A375 (cell line): ENCODE results near the gene FAM118B. TPM values are rescaled to one million over a fixed set of nuclear protein-coding genes. Genes with fewer than 3 reads are reported as not detected.

Source experiments
- small RNA-seq: library from RNA; depleted of rRNA; stranded (forward); fragments of <200 nt; gene quantifications from one replicate; pipeline ENCODE3, GENCODE V24; 2014
- total RNA-seq: library from RNA; depleted of rRNA; stranded (reverse); fragments of >200 nt; shearing (Covaris generic); gene quantifications from 2 replicates; pipeline ENCODE4 v1.2.3, GENCODE V29; 2014; rRNA removed

The FAM118B gene
- total RNA-seq = 10.2 and 10.3 TPM in 2 replicates

GRCh38 chr11:126211236-126212088 lies at the start of gene FAM118B, which contains the start of gene RPUSD4:
TSS of gene FAM118B (plus strand) at chr11:126211782. CDS start at chr11:126235002, 23,220 bp downstream.
TSS of gene RPUSD4 (minus strand) at chr11:126211650. CDS start at chr11:126211638, 12 bp downstream.

DNA sequence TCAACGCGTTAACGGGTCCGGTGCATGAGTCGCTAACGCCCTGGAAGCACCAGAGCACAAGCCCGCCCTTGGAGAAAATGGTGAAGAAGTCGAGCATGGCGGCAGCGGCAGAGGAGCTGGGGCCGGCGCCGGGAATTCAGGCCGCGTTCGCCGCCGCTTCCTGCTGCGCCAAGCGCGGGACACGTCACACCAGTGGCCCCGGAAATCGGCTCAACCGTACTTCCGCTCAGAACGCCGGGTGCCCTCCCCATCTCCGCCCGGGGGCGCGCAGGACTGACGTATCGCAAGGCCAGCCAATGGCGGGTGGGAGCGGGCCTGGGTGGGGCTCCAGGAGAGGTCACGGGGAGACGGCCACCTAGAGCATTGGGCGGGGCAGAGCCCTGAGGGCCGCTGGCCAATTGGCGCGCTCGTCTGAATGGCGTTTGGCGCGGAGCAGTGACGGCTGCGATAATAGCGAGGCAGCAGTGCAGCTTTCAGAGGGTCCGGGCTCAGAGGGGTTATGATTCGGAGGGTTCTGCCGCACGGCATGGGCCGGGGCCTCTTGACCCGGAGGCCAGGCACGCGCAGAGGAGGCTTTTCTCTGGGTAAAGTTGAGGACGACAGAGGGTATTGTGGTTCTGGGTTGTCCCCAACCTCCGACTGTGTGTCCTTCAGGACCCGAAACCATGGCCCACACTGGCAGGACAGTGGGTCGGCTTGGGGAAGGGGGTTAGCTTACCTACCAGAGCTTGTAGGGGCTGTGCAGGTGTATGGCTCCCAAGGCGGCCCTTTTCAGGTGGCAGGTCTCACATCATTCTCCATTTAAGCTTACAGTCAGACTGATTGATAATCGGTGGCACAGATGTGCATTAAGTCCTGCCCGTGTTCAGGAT lies 57.4 kb downstream of the FAM118B start, which contains the start of the genes FOXRED1 and SRPRA:
Gene FOXRED1, plus strand, starts transcription at position 447 of the 872 bp plus-strand sequence. Its CDS starts 53 bp downstream, at position 500.
Gene SRPRA, minus strand, starts transcription at position 188 of the 872 bp plus-strand sequence. Its CDS starts 91 bp downstream, at position 97.

DNA sequence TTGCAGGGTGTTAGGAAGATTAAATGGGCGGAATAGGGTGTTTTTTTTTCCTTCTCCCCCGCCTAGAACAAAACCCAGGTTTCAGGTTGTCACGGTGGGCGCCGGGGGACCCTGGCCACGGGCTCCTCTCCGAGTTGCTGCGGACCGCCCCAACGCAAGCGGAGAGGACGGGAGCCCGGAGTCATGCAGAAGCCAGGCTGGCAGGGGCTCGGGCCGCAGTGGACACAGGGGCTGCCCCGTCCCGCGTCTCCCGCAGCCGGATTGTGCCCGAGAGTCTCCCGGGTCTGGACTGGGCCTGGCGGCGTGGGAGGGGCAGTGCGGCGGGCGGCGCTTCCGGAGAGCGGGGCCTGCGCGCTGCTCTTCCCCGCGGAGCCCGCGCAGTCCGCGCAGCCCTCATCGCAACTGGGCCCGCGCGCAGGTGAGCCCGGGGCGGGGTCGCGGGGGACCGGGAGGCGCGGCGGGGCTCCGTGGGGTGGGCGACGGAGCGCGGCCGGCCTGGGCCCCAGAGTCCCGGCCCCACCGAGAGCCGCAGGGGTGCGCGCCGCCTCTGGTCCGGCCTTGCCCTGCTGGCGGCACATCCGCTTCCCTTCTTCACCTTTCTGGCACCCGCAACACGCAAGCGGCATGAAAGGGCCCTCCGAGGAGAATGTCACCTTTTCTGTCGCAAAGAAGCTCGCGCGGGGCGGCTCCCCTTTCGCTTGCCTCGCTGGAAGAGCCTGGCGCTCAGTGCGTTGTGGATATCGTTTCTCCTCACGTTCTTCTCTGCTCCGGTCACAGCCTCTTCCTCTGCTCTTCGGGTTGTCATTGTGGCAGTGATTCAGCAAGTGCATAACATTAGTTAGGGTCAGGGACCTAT lies 71.4 kb downstream of the FAM118B start, which contains the start of gene TIRAP:
Gene TIRAP, plus strand, starts transcription at position 358 of the 856 bp plus-strand sequence. CDS start 7,802 bp downstream, outside the sequence.

DNA sequence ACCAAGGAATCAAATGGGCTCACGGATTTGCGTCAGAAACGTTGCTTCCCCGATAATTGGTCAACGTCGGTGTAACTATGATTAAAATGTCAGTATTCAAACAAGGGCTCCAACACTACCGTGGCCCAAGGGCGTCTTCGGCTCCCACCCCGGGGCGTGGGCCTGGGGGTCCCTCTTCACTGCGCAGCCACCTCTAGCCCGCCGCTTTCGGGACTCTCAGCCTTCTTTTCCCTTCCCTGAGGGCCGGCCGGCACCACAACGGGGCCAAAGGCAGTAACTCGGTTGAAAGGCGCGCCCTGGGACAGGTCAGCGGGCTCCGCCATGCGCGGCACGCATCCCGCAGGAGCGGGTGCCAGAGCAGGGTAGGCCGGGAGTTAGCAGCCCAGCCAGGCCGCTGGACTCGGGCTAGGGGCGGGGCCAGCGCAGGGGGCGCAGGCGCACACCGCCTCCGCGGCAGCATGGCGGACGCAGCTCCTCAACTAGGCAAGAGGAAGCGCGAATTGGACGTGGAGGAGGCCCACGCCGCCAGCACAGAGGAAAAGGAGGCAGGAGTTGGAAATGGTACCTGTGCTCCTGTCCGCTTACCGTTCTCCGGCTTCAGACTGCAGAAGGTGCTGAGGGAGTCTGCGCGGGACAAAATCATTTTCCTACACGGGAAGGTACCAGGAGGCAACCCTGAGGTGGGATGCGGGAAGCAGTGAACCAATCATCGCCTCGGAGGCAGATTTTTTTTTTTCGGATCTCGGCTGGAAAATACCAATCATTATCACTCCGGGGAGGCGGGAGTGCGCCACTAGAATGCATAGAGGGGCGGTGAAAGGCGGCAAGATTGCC lies 92.3 kb downstream of the FAM118B start, which contains the start of gene DCPS:
Gene DCPS, plus strand, starts transcription at position 438 of the 834 bp plus-strand sequence. Its CDS starts 21 bp downstream, at position 459.

Small RNAs within 50 kb of the gene (small RNA-seq; reads per million reads assigned to genes)
- gene AP001893.2 (not detected), gene RN7SL351P (not detected), gene RNU4-86P (not detected)

Other genes with a start within 250 kb of the FAM118B start
- gene CDON, start 148.9 kb upstream of the FAM118B start, total RNA-seq = 14.0 and 14.8 TPM in 2 replicates
- gene RPUSD4, start 132 bp upstream of the FAM118B start, total RNA-seq = 29.7 and 45.2 TPM in 2 replicates
- gene SRPRA, start 57.1 kb downstream of the FAM118B start, total RNA-seq = 139 and 155 TPM in 2 replicates
- 23.5 and 27.7 TPM in 2 replicates for gene FOXRED1, start 57.4 kb downstream of the FAM118B start, total RNA-seq
- gene TIRAP, start 71.3 kb downstream of the FAM118B start, total RNA-seq = 6.8 and 7.7 TPM in 2 replicates
- gene DCPS, start 92.3 kb downstream of the FAM118B start, total RNA-seq = 88.9 and 93.1 TPM in 2 replicates
- 307 and 354 TPM in 2 replicates for gene ST3GAL4, start 143.9 kb downstream of the FAM118B start, total RNA-seq